ENCODE data around the gene CCDC27. TPM values are rescaled to one million over a fixed set of nuclear protein-coding genes. Genes with fewer than 3 reads are reported as not detected.

The CCDC27 gene
- total RNA-seq, 1 donor from 2014 or later = not detected

DNA sequence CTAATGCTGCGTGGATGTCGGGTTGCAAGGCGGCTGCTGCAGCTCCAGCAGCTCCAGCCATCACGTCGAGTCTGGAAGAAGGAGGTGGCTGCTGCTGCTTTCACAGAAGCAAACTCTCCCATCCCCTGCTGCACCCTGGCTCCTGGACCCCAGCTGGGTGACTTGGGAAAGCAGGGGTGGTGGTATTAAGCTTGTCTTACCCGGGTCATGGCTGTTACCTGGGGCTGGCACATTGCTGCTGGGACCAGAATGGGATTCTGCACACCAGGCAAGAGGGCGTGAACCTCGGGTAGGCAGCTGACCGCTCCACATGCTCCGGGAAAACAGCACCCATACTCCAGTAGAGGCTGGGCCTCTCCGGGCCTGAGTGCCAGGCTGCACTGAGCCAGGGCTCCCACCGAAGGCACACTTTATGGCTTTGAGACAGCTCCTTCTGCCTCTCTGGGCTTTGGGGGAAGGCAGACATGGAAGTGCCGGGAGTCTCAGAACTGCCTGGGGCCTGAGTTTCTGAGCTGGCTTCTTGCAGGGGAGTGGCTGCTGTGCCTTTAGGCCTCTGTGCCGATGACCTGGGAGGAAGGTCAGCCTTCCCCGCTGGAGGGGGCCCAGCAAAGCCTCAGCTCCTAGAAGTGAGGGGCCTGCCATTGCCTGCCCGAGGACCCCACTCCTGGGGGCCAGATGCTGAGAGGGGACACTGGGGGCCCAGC lies 21.5 kb downstream of the CCDC27 start:
- H3K36me3 Mint-ChIP-seq = no peaks in the 10 kb centered on the region
- H3K9me3 Mint-ChIP-seq = no peaks in the 10 kb centered on the region

DNA sequence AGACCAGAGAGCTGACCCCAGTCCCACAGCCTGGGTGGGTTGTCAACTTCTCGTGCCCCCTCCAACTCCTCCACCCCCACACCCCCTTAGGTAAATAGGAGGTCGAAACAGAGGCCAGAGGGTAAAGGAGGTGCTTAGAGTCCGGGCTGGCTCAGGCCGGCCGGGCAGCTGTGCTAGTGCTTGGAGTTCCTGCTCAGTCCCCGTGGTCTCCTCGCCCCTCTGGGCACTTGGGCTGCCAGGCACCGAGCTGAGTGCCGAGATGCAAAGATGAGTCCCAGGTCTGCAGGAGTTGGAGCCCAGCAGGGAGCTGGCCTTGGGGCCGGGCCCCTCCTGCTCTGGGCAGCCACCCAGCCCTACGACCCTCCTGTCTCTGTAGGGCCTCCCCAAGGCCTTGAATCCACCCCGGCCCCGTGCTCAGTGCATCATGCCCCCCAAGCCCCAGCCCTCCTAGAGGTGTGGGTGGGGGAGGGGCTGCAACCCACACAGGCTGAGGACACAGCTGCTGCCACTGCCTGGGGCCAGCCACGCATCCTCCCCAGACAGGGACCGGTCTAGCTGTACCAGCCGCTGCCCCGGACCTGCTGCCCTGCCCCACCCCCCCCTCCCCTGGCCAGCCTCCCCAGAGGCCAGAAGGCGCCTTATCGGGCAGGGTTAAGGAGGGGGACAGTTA lies 22.2 kb downstream of the CCDC27 start:
- H3F3A ChIP-seq (ENCODE audit: low read depth) = peaks cover 5% of the 10 kb centered on the region
- no peaks in the 10 kb centered on the region for H3K79me2 ChIP-seq (ENCODE audit: low read depth)
- H3K9me3 ChIP-seq (ENCODE audit: low read depth) = no peaks in the 10 kb centered on the region
- no peak for DNase-seq (ENCODE audit: low spot score)
- H3K27ac ChIP-seq = no peak overlapping the region
- no peaks in the 10 kb centered on the region for H3K36me3 ChIP-seq
- Mint-ChIP-seq H3K4me3 (no peak overlapping the region), H3K27me3 (ENCODE audit: insufficient read depth, low read depth) (peaks cover 8% of the 10 kb centered on the region), H3K9me3 (no peaks in the 10 kb centered on the region), H3K27ac (no peak overlapping the region), H3K4me1 (peaks cover 29% of the 10 kb centered on the region), H3K36me3 (peaks cover 3% of the 10 kb centered on the region)
- H3K4me3 ChIP-seq = no peak overlapping the region
- H3K4me2 ChIP-seq = no peak overlapping the region
- peaks cover 14% of the 10 kb centered on the region for H3K4me1 ChIP-seq
- no peak overlapping the region for H2AFZ ChIP-seq (replicated peaks)
- no peak overlapping the region for H3K9ac ChIP-seq
- peaks cover 4% of the 10 kb centered on the region for H4K20me1 ChIP-seq (ENCODE audit: low read depth)
- peaks cover 23% of the 10 kb centered on the region for H3K27me3 ChIP-seq
- TF ChIP-seq EZH2phosphoT487 (IDR thresholded peaks at IDR 0.05) (no peak), EZH2 (IDR thresholded peaks at IDR 0.05) (no peak)
- TF ChIP-seq, protein P1, sequence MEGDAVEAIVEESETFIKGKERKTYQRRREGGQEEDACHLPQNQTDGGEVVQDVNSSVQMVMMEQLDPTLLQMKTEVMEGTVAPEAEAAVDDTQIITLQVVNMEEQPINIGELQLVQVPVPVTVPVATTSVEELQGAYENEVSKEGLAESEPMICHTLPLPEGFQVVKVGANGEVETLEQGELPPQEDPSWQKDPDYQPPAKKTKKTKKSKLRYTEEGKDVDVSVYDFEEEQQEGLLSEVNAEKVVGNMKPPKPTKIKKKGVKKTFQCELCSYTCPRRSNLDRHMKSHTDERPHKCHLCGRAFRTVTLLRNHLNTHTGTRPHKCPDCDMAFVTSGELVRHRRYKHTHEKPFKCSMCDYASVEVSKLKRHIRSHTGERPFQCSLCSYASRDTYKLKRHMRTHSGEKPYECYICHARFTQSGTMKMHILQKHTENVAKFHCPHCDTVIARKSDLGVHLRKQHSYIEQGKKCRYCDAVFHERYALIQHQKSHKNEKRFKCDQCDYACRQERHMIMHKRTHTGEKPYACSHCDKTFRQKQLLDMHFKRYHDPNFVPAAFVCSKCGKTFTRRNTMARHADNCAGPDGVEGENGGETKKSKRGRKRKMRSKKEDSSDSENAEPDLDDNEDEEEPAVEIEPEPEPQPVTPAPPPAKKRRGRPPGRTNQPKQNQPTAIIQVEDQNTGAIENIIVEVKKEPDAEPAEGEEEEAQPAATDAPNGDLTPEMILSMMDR (IDR thresholded peaks at IDR 0.05) = no peak

More for the DNA sequence above, 21.5 kb downstream of the CCDC27 start:
- peak overlapping the region; percentile 64 for H3K4me3 Mint-ChIP-seq
- Histone ChIP-seq H3K4me2 (no peak overlapping the region), H3K9me3 (ENCODE audit: low read depth) (no peaks in the 10 kb centered on the region), H3F3A (ENCODE audit: low read depth) (peaks cover 5% of the 10 kb centered on the region), H3K36me3 (no peaks in the 10 kb centered on the region), H3K79me2 (ENCODE audit: low read depth) (no peaks in the 10 kb centered on the region), H3K27ac (no peak overlapping the region), H3K4me3 (no peak overlapping the region), H4K20me1 (ENCODE audit: low read depth) (peaks cover 4% of the 10 kb centered on the region), H3K4me1 (peaks cover 14% of the 10 kb centered on the region), H3K9ac (no peak overlapping the region), H2AFZ (replicated peaks) (no peak overlapping the region), H3K27me3 (peaks cover 23% of the 10 kb centered on the region)
- peaks cover 8% of the 10 kb centered on the region for H3K27me3 Mint-ChIP-seq (ENCODE audit: insufficient read depth, low read depth)
- TF ChIP-seq, protein P1 (IDR thresholded peaks at IDR 0.05) = no peak
- TF ChIP-seq EZH2 (IDR thresholded peaks at IDR 0.05) (no peak), EZH2phosphoT487 (IDR thresholded peaks at IDR 0.05) (no peak)
- peaks cover 29% of the 10 kb centered on the region for H3K4me1 Mint-ChIP-seq
- no peak for DNase-seq (ENCODE audit: low spot score)
- no peak overlapping the region for H3K27ac Mint-ChIP-seq

DNA sequence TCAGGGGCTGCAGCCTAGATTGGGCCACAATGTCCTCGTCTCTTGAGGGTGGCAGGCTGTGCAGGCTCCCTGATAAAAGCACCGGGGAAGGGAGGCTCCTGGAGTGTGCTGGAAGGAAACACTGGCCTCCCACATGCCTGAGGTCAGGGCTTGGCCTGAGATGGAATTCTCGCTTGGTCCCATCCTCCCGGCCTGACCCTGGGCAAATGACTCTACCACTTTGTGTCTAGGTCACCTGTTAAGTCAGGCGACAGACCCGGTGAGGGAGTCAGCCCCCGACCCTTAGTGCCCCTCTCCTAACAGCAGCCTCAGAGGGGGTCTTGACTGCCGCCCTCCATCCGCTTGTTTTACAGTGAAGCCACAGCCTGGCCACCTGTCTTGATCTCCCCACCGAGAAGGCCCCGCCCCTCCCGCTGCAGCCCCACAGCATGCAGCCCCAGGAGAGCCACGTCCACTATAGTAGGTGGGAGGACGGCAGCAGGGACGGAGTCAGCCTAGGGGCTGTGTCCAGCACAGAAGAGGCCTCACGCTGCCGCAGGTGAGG lies 22.8 kb downstream of the CCDC27 start:
- peaks cover 8% of the 10 kb centered on the region for H3K27me3 Mint-ChIP-seq (ENCODE audit: insufficient read depth, low read depth)
- H3K4me3 Mint-ChIP-seq = no peak overlapping the region
- no peak for TF ChIP-seq EZH2 (IDR thresholded peaks at IDR 0.05)
- TF ChIP-seq, protein P1 (IDR thresholded peaks at IDR 0.05) = no peak
- TF ChIP-seq EZH2phosphoT487 (IDR thresholded peaks at IDR 0.05) = no peak
- peaks cover 14% of the 10 kb centered on the region for H3K4me1 ChIP-seq
- H2AFZ ChIP-seq (replicated peaks) = no peak overlapping the region
- H3K36me3 ChIP-seq = no peaks in the 10 kb centered on the region
- no peaks in the 10 kb centered on the region for H3K9me3 Mint-ChIP-seq
- H3K9me3 ChIP-seq (ENCODE audit: low read depth) = no peaks in the 10 kb centered on the region
- H3K27ac ChIP-seq = no peak overlapping the region
- H3K36me3 Mint-ChIP-seq = peaks cover 7% of the 10 kb centered on the region
- peak overlapping the region; percentile 43 for H3K4me2 ChIP-seq
- peaks cover 29% of the 10 kb centered on the region for H3K4me1 Mint-ChIP-seq
- H3K4me3 ChIP-seq = no peak overlapping the region
- peaks cover 23% of the 10 kb centered on the region for H3K27me3 ChIP-seq
- peaks cover 4% of the 10 kb centered on the region for H4K20me1 ChIP-seq (ENCODE audit: low read depth)
- peak; percentile 20 for DNase-seq (ENCODE audit: low spot score)
- H3K27ac Mint-ChIP-seq = no peak overlapping the region
- no peaks in the 10 kb centered on the region for H3K79me2 ChIP-seq (ENCODE audit: low read depth)
- H3K9ac ChIP-seq = no peak overlapping the region
- H3F3A ChIP-seq (ENCODE audit: low read depth) = peaks cover 5% of the 10 kb centered on the region

Measured in neural progenitor cell (in vitro differentiated cells).